SH-SY5Y (cell line): Measurements from ENCODE around the gene FUOM.

Source experiments
- GATA2 ChIP-seq: IDR thresholded peaks from 2 replicates; pipeline ENCODE4 v1.6.1; 2011; ENCODE audit warnings: mild to moderate bottlenecking, low read depth, low read length
- GATA3 ChIP-seq: IDR thresholded peaks from 2 replicates; pipeline ENCODE4 v1.6.1; 2011; ENCODE audit warnings: low read depth, mild to moderate bottlenecking, low read length, moderate library complexity

Gene FUOM

GRCh38 chr10:133362846-133363245, 5.0 kb upstream of the FUOM start:
- TF ChIP-seq GATA3 (no peak), GATA2 (no peak)

GRCh38 chr10:133361773-133362441, 4.1 kb upstream of the FUOM start:
- TF ChIP-seq GATA2, result no peak
- no peak for TF ChIP-seq GATA3

GRCh38 chr10:133361227-133361626, 3.4 kb upstream of the FUOM start:
- no peak for TF ChIP-seq GATA3
- TF ChIP-seq GATA2, result no peak

GRCh38 chr10:133359972-133360610, 2.3 kb upstream of the FUOM start:
- no peak for TF ChIP-seq GATA3
- TF ChIP-seq GATA2, result peak; percentile 78

- TF ChIP-seq GATA2, result no peak
- no peak for TF ChIP-seq GATA3
These were observed 1.7 kb upstream of the FUOM start for GRCh38 chr10:133359554-133359971.

- TF ChIP-seq GATA3 (no peak), GATA2 (no peak)
These were observed 1.1 kb upstream of the FUOM start for GRCh38 chr10:133358925-133359310.

- TF ChIP-seq GATA2, result no peak
- no peak for TF ChIP-seq GATA3
These were observed 524 bp upstream of the FUOM start for GRCh38 chr10:133358162-133358924.

GRCh38 chr10:133356549-133357284, 1.1 kb downstream of the FUOM start:
- TF ChIP-seq GATA3, result no peak

- TF ChIP-seq GATA3 (no peak), GATA2 (no peak)
These were observed 1.8 kb downstream of the FUOM start for GRCh38 chr10:133355991-133356390.

- TF ChIP-seq GATA2 (no peak), GATA3 (no peak)
These were observed 2.6 kb downstream of the FUOM start for GRCh38 chr10:133355266-133355665.

- TF ChIP-seq GATA3 (no peak), GATA2 (no peak)
These were observed 3.1 kb downstream of the FUOM start for GRCh38 chr10:133354672-133355240.

GRCh38 chr10:133353988-133354605, 3.7 kb downstream of the FUOM start:
- TF ChIP-seq GATA3 (no peak), GATA2 (no peak)

GRCh38 chr10:133353202-133353959, 4.4 kb downstream of the FUOM start:
- no peak for TF ChIP-seq GATA2
- no peak for TF ChIP-seq GATA3
